ENCODE measurements around the gene VTI1B. TPM values are rescaled to one million over a fixed set of nuclear protein-coding genes. Genes with fewer than 3 reads are reported as not detected.
A peak's percentile ranks its signal among the peaks of the same experiment; 100 is the strongest.
"Not testable (repeated sequence)": the region's sequence is repeated elsewhere in the genome, so short reads cannot be mapped to it uniquely, and the experiment has no call there.

VTI1B gene
- total RNA-seq, 1 donor from 2014 or later, result 108 TPM

DNA sequence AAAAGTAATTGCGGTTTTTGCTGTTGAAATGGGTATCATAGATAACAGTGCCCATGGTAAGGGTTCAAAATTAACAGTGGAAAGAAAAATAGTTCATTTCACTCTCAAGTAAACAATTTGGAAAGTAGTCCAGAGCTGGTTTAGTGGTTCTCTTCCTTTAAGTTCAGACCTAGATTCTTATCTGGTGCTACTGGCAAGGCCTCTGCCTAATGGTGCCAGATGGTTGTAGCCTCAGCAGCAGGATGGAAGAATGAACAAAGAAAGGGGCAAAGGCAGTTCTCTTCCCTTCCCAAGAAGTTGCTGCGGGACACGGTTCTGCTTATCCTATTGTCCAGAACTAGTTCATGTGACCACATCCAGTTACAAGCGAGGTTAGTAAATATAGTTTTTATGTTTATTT, 44.2 kb downstream of the VTI1B start:
- Histone ChIP-seq H3K27ac (no peak overlapping the region), H3K4me3 (no peak overlapping the region), H3K27me3 (ENCODE audit: low read depth) (no peaks in the 10 kb centered on the region), H3K4me1 (no peaks in the 10 kb centered on the region), H3K36me3 (no peaks in the 10 kb centered on the region), H3K9me3 (no peaks in the 10 kb centered on the region)
- intact Hi-C loops (cut with DNase I), result no loop called here
- no peak for DNase-seq
- no peak for ATAC-seq
- TF ChIP-seq, protein P1, sequence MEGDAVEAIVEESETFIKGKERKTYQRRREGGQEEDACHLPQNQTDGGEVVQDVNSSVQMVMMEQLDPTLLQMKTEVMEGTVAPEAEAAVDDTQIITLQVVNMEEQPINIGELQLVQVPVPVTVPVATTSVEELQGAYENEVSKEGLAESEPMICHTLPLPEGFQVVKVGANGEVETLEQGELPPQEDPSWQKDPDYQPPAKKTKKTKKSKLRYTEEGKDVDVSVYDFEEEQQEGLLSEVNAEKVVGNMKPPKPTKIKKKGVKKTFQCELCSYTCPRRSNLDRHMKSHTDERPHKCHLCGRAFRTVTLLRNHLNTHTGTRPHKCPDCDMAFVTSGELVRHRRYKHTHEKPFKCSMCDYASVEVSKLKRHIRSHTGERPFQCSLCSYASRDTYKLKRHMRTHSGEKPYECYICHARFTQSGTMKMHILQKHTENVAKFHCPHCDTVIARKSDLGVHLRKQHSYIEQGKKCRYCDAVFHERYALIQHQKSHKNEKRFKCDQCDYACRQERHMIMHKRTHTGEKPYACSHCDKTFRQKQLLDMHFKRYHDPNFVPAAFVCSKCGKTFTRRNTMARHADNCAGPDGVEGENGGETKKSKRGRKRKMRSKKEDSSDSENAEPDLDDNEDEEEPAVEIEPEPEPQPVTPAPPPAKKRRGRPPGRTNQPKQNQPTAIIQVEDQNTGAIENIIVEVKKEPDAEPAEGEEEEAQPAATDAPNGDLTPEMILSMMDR (IDR thresholded peaks at IDR 0.05), result no peak

- Histone ChIP-seq H3K36me3 (no peaks in the 10 kb centered on the region), H3K9me3 (no peaks in the 10 kb centered on the region), H3K27ac (no peak overlapping the region), H3K27me3 (ENCODE audit: low read depth) (no peaks in the 10 kb centered on the region), H3K4me1 (peaks cover 6% of the 10 kb centered on the region), H3K4me3 (no peak overlapping the region)
- ATAC-seq, result no peak
- no peak for DNase-seq
- intact Hi-C loops (cut with DNase I), result no loop called here
- TF ChIP-seq, protein P1 (IDR thresholded peaks at IDR 0.05), result no peak
Observed at GRCh38 chr14:67627519-67627918, 46.9 kb downstream of the VTI1B start.

- H3K4me1 ChIP-seq, result peaks cover 10% of the 10 kb centered on the region
- H3K9me3 ChIP-seq; H3K4me3 ChIP-seq; DNase-seq; intact Hi-C loops (cut with DNase I); H3K27ac ChIP-seq; H3K27me3 ChIP-seq (ENCODE audit: low read depth); H3K36me3 ChIP-seq; ATAC-seq: not testable (repeated sequence)
Observed at GRCh38 chr14:67626131-67626530, 48.3 kb downstream of the VTI1B start.

GRCh38 chr14:67623114-67623513, 51.3 kb downstream of the VTI1B start:
- peak overlapping the region; percentile 32 for H3K27ac ChIP-seq
- H3K9me3 ChIP-seq, result no peaks in the 10 kb centered on the region
- no peak overlapping the region for H3K4me3 ChIP-seq
- no peaks in the 10 kb centered on the region for H3K27me3 ChIP-seq (ENCODE audit: low read depth)
- peaks cover 22% of the 10 kb centered on the region for H3K4me1 ChIP-seq
- H3K36me3 ChIP-seq, result no peaks in the 10 kb centered on the region
- TF ChIP-seq, protein P1 (IDR thresholded peaks at IDR 0.05), result no peak
- no peak for DNase-seq
- no peak for ATAC-seq
- intact Hi-C loops (cut with DNase I), result no loop called here

DNA sequence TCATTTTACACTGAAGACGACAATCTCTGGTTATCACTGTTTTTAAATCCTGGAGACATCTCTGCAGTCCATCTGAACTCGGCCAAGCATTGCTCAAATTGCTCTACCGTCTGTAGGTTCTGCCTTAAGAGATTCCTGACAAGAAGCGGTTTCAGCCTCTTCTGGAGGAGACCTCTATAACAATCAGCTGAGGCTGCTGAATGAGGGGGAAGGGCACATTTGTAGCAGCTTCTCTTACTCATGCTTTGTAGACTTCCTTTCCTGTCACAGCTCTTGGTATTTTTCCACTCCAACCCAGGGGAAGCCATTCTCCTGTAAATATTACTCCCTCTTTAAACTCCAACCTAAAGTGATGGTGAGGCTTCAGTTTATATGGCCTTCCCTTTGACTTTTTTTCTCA, 51.8 kb downstream of the VTI1B start:
- no peak overlapping the region for H3K4me3 ChIP-seq
- TF ChIP-seq, protein P1 (IDR thresholded peaks at IDR 0.05), result no peak
- peaks cover 22% of the 10 kb centered on the region for H3K4me1 ChIP-seq
- H3K27me3 ChIP-seq (ENCODE audit: low read depth), result no peaks in the 10 kb centered on the region
- no peaks in the 10 kb centered on the region for H3K36me3 ChIP-seq
- intact Hi-C loops (cut with DNase I), result no loop called here
- ATAC-seq (no peak), DNase-seq (no peak)
- H3K27ac ChIP-seq, result peak overlapping the region; percentile 32
- no peaks in the 10 kb centered on the region for H3K9me3 ChIP-seq

GRCh38 chr14:67620217-67620785, 54.1 kb downstream of the VTI1B start:
- intact Hi-C loops (cut with DNase I), result no loop called here
- peak overlapping the region; percentile 70 for H3K27ac ChIP-seq
- H3K36me3 ChIP-seq, result no peaks in the 10 kb centered on the region
- H3K4me3 ChIP-seq, result peak overlapping the region; percentile 72
- H3K4me1 ChIP-seq, result peaks cover 22% of the 10 kb centered on the region
- H3K9me3 ChIP-seq, result no peaks in the 10 kb centered on the region
- TF ChIP-seq, protein P1 (IDR thresholded peaks at IDR 0.05), result no peak
- no peak for DNase-seq
- H3K27me3 ChIP-seq (ENCODE audit: low read depth), result no peaks in the 10 kb centered on the region
- no peak for ATAC-seq
